HepG2 (cell line): ENCODE results near the gene ERFL. TPM values are rescaled to one million over a fixed set of nuclear protein-coding genes. Genes with fewer than 3 reads are reported as not detected.

Experiments
- ARID3A ChIP-seq: IDR thresholded peaks from 2 replicates; pipeline ENCODE4 v1.6.1; 2012; ENCODE audit warnings: low read depth, low read length, improper control_type of control experiment
- CBX2 ChIP-seq, 2 experiments: fragments of 200-600 bp in 1 of 2; sonication (generic); formaldehyde crosslinking in 1 of 2; IDR thresholded peaks; 2 replicates each; pipeline versions ENCODE4 v1.7.0 to v1.8.1; 2018 to 2022; ENCODE audit warnings: low read depth in 2 of 2, low read length in 1 of 2, mild to moderate bottlenecking in 1 of 2, missing genetic modification reagents in 1 of 2
- DNMT1 ChIP-seq: sonication (generic); formaldehyde crosslinking; IDR thresholded peaks from 2 replicates; pipeline ENCODE4 v1.5.1; 2020; ENCODE audit warnings: mild to moderate bottlenecking, missing genetic modification reagents
- NR2F1 ChIP-seq, 2 experiments: fragments of 450-650 bp in 1 of 2; formaldehyde crosslinking in 1 of 2; IDR thresholded peaks; 2 replicates each; pipeline versions ENCODE4 v1.5.0 to v1.6.1; 2016 to 2020; ENCODE audit warnings: mild to moderate bottlenecking in 1 of 2, missing compliant biosample characterization in 1 of 2, missing genetic modification reagents in 1 of 2, moderate library complexity in 1 of 2
- PCBP1 ChIP-seq: fragments of 200-400 bp; formaldehyde crosslinking; IDR thresholded peaks from 2 replicates; pipeline ENCODE4 v1.6.1; 2017; ENCODE audit warnings: mild to moderate bottlenecking, low read depth, low read length, borderline replicate concordance
- PRPF4 ChIP-seq: fragments of 200-400 bp; formaldehyde crosslinking; IDR thresholded peaks from 2 replicates; pipeline ENCODE4 v1.6.1; 2016; ENCODE audit warnings: low read length, low read depth; ENCODE audit not compliant: poor library complexity, severe bottlenecking
- SMAD3 ChIP-seq: sonication (generic); formaldehyde crosslinking; IDR thresholded peaks from 2 replicates; pipeline ENCODE4 v1.4.0; 2020; ENCODE audit warnings: missing genetic modification reagents
- XBP1 ChIP-seq: sonication (generic); formaldehyde crosslinking; IDR thresholded peaks from 2 replicates; pipeline ENCODE4 v1.5.0; 2020; ENCODE audit warnings: missing genetic modification reagents
- ZBTB46 ChIP-seq: sonication (generic); formaldehyde crosslinking; IDR thresholded peaks from 2 replicates; pipeline ENCODE4 v1.4.0; 2020; ENCODE audit warnings: mild to moderate bottlenecking, missing genetic modification reagents, borderline replicate concordance
- ZNF234 ChIP-seq: sonication (generic); formaldehyde crosslinking; conservative IDR thresholded peaks from 2 replicates; pipeline ENCODE4 v1.5.1; 2020; ENCODE audit warnings: mild to moderate bottlenecking, missing genetic modification reagents
- ZNF878 ChIP-seq: sonication (generic); formaldehyde crosslinking; IDR thresholded peaks from 2 replicates; pipeline ENCODE4 v1.8.1; 2023; ENCODE audit warnings: mild to moderate bottlenecking, missing genetic modification reagents, moderate library complexity
- polyA plus RNA-seq, 8 experiments: library from polyadenylated mRNA; depleted of rRNA in 3 of 8; stranded (reverse) in 7 of 8; unstranded in 1 of 8; fragments of >200 nt; fragmentation: Illumina TruSeq in 4 of 8; extraction: Trizol in 4 of 8; gene quantifications; 2 replicates each; pipeline versions ENCODE4 v1.2.1 to v1.2.3, GENCODE V29; 2011 to 2016; ENCODE audit warnings: low read depth in 4 of 8, missing spikeins in 1 of 8, mixed read lengths in 1 of 8; ENCODE audit not compliant: insufficient read depth in 1 of 8
- total RNA-seq, 5 experiments: library from RNA; depleted of rRNA; stranded (reverse); fragments of >200 nt; fragmentation: Illumina TruSeq; extraction: Trizol; gene quantifications; 2 replicates each; pipeline ENCODE4 v1.2.3, GENCODE V29; 2016; ENCODE audit warnings: low read depth in 1 of 5
- TF ChIP-seq, protein P1 (sequence below): sonication (generic); formaldehyde crosslinking; IDR thresholded peaks from 2 replicates; pipeline ENCODE4 v1.8.1; 2023; ENCODE audit warnings: missing genetic modification reagents, inconsistent platforms, borderline replicate concordance
- TF ChIP-seq, protein P2 (sequence below): sonication (generic); formaldehyde crosslinking; IDR thresholded peaks from 2 replicates; pipeline ENCODE4 v1.8.0; 2022; ENCODE audit warnings: missing genetic modification reagents, mild to moderate bottlenecking, moderate library complexity, borderline replicate concordance
- TF ChIP-seq, protein P3 (sequence below): sonication (generic); formaldehyde crosslinking; IDR thresholded peaks from 2 replicates; pipeline ENCODE4 v1.4.0; 2020; ENCODE audit warnings: missing genetic modification reagents, borderline replicate concordance
- TF ChIP-seq, protein P4 (sequence below): sonication (generic); formaldehyde crosslinking; IDR thresholded peaks from 2 replicates; pipeline ENCODE4 v1.9.0; 2022; ENCODE audit warnings: missing genetic modification reagents, mild to moderate bottlenecking, borderline replicate concordance

Gene ERFL
- total and polyA plus RNA-seq, 2 of the 13 experiments (the other 11 are each of a cell fraction or from before 2014, with no cell fraction given) = not detected

DNA sequence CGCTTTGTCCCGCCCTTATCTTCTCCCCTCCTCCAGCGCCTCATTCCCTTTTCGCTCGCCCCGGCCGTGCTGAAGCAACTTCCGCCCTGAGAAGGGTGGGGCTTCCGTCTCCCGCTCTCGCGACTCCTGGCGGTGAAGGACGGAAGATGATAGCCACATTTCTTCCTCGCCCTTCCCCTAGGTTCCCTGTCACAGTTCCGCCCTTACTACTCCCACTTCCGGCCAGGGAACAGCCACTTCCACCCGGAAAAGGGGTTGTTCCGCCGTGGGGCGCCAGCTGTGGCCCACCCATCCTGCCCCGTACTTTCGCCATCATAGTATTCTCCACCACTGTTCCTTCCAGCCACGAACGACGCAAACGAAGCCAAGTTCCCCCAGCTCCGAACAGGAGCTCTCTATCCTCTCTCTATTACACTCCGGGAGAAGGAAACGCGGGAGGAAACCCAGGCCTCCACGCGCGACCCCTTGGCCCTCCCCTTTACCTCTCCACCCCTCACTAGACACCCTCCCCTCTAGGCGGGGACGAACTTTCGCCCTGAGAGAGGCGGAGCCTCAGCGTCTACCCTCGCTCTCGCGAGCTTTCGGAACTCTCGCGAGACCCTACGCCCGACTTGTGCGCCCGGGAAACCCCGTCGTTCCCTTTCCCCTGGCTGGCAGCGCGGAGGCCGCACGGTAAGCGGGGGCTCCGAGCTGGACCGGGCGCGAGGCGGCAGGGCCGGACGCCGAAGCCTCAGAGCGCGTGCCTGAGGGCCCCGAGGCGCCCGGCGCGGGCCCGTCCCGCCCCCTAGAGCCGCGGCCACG lies 68.4 kb downstream of the ERFL start, which contains the start of gene RPS19 (continued):
- TF ChIP-seq PRPF4 = no peak
- no peak for TF ChIP-seq ZBTB46
- no peak for TF ChIP-seq CBX2 (IDR thresholded peaks at IDR 0.05; ENCODE audit: low read depth, low read length)
- no peak for TF ChIP-seq CBX2 (CRISPR knock-in tag; IDR thresholded peaks at IDR 0.05; ENCODE audit: low read depth)
- TF ChIP-seq NR2F1 (CRISPR knock-in tag; IDR thresholded peaks at IDR 0.05) = peak in 1 of 2 experiments; percentile 22; a peak in 1 of 4 replicates
- TF ChIP-seq, protein P1, sequence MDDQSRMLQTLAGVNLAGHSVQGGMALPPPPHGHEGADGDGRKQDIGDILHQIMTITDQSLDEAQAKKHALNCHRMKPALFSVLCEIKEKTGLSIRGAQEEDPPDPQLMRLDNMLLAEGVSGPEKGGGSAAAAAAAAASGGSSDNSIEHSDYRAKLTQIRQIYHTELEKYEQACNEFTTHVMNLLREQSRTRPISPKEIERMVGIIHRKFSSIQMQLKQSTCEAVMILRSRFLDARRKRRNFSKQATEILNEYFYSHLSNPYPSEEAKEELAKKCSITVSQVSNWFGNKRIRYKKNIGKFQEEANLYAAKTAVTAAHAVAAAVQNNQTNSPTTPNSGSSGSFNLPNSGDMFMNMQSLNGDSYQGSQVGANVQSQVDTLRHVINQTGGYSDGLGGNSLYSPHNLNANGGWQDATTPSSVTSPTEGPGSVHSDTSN = no peak
- TF ChIP-seq, protein P2, sequence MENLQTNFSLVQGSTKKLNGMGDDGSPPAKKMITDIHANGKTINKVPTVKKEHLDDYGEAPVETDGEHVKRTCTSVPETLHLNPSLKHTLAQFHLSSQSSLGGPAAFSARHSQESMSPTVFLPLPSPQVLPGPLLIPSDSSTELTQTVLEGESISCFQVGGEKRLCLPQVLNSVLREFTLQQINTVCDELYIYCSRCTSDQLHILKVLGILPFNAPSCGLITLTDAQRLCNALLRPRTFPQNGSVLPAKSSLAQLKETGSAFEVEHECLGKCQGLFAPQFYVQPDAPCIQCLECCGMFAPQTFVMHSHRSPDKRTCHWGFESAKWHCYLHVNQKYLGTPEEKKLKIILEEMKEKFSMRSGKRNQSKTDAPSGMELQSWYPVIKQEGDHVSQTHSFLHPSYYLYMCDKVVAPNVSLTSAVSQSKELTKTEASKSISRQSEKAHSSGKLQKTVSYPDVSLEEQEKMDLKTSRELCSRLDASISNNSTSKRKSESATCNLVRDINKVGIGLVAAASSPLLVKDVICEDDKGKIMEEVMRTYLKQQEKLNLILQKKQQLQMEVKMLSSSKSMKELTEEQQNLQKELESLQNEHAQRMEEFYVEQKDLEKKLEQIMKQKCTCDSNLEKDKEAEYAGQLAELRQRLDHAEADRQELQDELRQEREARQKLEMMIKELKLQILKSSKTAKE = no peak
- no peak for TF ChIP-seq ZNF234 (CRISPR knock-in tag)
- peak; percentile 37; the same call in 1 of the 2 replicates for TF ChIP-seq SMAD3 (CRISPR knock-in tag)
- 0 out of 2 replicates have a peak, but pooled peaks have one; percentile 39 for TF ChIP-seq XBP1 (CRISPR knock-in tag)
- TF ChIP-seq DNMT1 (CRISPR knock-in tag) = no peak
- 0 out of 2 replicates have a peak, but pooled peaks have one; percentile 56 for TF ChIP-seq ZNF878
- TF ChIP-seq PCBP1 = peak; percentile 91
- TF ChIP-seq, protein P3, sequence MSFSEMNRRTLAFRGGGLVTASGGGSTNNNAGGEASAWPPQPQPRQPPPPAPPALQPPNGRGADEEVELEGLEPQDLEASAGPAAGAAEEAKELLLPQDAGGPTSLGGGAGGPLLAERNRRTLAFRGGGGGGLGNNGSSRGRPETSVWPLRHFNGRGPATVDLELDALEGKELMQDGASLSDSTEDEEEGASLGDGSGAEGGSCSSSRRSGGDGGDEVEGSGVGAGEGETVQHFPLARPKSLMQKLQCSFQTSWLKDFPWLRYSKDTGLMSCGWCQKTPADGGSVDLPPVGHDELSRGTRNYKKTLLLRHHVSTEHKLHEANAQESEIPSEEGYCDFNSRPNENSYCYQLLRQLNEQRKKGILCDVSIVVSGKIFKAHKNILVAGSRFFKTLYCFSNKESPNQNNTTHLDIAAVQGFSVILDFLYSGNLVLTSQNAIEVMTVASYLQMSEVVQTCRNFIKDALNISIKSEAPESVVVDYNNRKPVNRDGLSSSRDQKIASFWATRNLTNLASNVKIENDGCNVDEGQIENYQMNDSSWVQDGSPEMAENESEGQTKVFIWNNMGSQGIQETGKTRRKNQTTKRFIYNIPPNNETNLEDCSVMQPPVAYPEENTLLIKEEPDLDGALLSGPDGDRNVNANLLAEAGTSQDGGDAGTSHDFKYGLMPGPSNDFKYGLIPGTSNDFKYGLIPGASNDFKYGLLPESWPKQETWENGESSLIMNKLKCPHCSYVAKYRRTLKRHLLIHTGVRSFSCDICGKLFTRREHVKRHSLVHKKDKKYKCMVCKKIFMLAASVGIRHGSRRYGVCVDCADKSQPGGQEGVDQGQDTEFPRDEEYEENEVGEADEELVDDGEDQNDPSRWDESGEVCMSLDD (CRISPR knock-in tag) = no peak
- TF ChIP-seq ARID3A = peak; percentile 41; the same call in 1 of the 2 replicates
- TF ChIP-seq, protein P4, sequence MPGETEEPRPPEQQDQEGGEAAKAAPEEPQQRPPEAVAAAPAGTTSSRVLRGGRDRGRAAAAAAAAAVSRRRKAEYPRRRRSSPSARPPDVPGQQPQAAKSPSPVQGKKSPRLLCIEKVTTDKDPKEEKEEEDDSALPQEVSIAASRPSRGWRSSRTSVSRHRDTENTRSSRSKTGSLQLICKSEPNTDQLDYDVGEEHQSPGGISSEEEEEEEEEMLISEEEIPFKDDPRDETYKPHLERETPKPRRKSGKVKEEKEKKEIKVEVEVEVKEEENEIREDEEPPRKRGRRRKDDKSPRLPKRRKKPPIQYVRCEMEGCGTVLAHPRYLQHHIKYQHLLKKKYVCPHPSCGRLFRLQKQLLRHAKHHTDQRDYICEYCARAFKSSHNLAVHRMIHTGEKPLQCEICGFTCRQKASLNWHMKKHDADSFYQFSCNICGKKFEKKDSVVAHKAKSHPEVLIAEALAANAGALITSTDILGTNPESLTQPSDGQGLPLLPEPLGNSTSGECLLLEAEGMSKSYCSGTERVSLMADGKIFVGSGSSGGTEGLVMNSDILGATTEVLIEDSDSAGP = peak; percentile 87
